Type B pancreatic cell (in vitro differentiated cells): Measurements from ENCODE around the gene MFAP5. TPM values are rescaled to one million over a fixed set of nuclear protein-coding genes. Genes with fewer than 3 reads are reported as not detected.

ENCODE experiments used
- DNase-seq: peaks from one replicate; pipeline ENCODE4 v3.0.0; 2021; ENCODE audit warnings: mixed read lengths; ENCODE audit not compliant: unreplicated experiment; ENCODE audit errors: extremely low spot score
- H3K27ac Mint-ChIP-seq: 2 replicates; pipeline ENCODE4 v1.8.0; 2021; ENCODE audit warnings: mild to moderate bottlenecking, mixed read lengths
- H3K27me3 Mint-ChIP-seq: 2 replicates; pipeline ENCODE4 v1.8.0; 2021; ENCODE audit warnings: mixed read lengths
- H3K36me3 Mint-ChIP-seq: 2 replicates; pipeline ENCODE4 v1.8.0; 2021; ENCODE audit warnings: mixed read lengths
- H3K4me1 Mint-ChIP-seq: one replicate; pipeline ENCODE4 v1.8.0; 2021; ENCODE audit warnings: mixed read lengths; ENCODE audit not compliant: unreplicated experiment
- H3K4me3 Mint-ChIP-seq: 2 replicates; pipeline ENCODE4 v1.8.0; 2021; ENCODE audit warnings: mild to moderate bottlenecking, mixed read lengths
- H3K9me3 Mint-ChIP-seq: 2 replicates; pipeline ENCODE4 v1.8.0; 2021; ENCODE audit warnings: mixed read lengths
- CTCF ChIP-seq: fragments of 200-600 bp; sonication (generic); conservative IDR thresholded peaks from 2 replicates; pipeline ENCODE4 v1.5.0; 2021; ENCODE audit warnings: antibody characterized with exemption, mild to moderate bottlenecking
- total RNA-seq: library from RNA; stranded (reverse); gene quantifications from 2 replicates; pipeline ENCODE4 v1.2.1, GENCODE V29; 2021; ENCODE audit warnings: low replicate concordance

The MFAP5 gene
- total RNA-seq, 1 donor from 2014 or later: 1.4 TPM

DNA sequence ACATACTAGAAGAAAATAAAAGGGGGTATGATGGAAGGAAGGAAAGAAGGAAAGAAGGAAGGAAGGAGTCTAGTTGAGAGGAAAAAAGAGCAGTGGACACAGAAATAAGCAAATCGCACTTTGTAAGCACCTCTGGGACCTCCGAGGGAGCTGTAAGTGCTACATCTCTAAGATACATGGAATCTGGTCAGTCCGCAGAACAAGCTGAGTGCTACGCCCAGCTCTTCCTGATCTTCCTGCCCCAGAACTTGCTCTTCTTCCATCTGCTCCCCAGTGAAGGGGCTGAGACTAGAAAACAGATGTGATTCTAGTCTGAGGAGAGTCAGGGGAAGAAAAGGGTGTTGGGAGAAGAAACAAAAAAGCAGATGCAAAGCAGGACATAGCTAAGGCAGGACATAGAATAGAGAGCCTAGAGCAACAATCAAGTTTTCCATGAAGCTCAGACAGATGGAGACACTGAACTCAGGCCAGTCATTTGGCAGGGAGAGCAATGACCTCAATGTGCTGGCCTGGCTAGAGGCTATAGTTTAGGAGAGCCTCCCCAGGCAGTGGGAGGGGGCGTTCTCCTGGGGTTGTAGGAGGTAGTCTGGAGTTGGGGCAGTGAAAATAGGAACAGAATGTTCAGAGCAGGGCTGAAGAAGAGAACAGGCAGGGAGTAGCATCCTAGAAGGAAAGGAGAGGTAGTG is 1.7 kb upstream of the MFAP5 start:
- H3K4me3 Mint-ChIP-seq: no peak overlapping the region
- no peak for TF ChIP-seq CTCF
- DNase-seq: no peak
- H3K36me3 Mint-ChIP-seq: peaks cover 4% of the 10 kb centered on the region
- H3K4me1 Mint-ChIP-seq: no peaks in the 10 kb centered on the region
- H3K27me3 Mint-ChIP-seq: no peaks in the 10 kb centered on the region
- peaks cover 4% of the 10 kb centered on the region for H3K9me3 Mint-ChIP-seq
- peak overlapping the region; percentile 22 for H3K27ac Mint-ChIP-seq

- no peak for TF ChIP-seq CTCF
- Mint-ChIP-seq H3K4me3 (no peak overlapping the region), H3K27me3 (no peaks in the 10 kb centered on the region), H3K9me3 (peaks cover 4% of the 10 kb centered on the region), H3K27ac (no peak overlapping the region), H3K36me3 (peaks cover 3% of the 10 kb centered on the region), H3K4me1 (no peaks in the 10 kb centered on the region)
- no peak for DNase-seq
Measured at GRCh38 chr12:8661751-8662150, 875 bp downstream of the MFAP5 start.

DNA sequence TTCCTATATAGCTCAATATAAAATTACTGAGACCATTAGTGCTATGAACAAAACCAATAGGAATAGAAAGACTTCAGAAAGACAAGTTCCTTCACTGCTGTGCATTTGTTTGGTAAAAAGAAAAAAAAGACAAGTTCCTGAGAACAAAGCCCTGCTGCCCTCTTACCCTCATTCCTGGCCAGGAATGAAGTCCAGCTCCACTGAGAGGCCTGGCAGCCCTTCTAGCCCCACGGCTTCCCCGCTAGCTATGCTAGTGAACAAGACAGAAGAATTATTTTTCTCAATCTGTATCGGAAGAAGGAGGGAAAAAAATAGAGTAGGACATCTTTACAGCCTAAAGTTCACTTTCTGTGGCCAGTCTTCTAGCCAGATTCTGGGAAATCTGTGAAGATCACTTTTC is 1.6 kb downstream of the MFAP5 start:
- no peak for DNase-seq
- no peaks in the 10 kb centered on the region for H3K27me3 Mint-ChIP-seq
- H3K9me3 Mint-ChIP-seq: peaks cover 4% of the 10 kb centered on the region
- no peak overlapping the region for H3K4me3 Mint-ChIP-seq
- peaks cover 3% of the 10 kb centered on the region for H3K36me3 Mint-ChIP-seq
- no peak overlapping the region for H3K27ac Mint-ChIP-seq
- TF ChIP-seq CTCF: no peak
- no peaks in the 10 kb centered on the region for H3K4me1 Mint-ChIP-seq

DNA sequence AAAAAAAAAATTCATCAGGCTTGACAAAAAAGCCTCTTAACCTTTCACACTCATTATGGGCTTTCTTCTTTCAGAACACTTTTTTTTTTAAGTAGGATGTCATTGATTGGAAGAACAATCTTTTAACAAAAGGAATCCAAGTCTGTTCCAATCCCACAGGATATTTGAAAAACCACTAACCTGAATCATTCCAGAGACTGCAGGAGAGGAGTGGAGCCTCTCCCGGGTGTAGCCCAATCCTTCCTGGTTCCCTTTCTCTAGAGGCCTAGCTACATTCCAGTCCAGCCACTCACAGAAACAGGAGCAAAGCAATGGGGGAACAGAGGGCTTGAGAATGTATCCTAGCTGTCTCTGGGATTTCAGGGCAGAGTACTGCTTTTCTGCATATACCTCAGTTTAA is 4.3 kb downstream of the MFAP5 start:
- H3K4me1 Mint-ChIP-seq: no peaks in the 10 kb centered on the region
- no peak for TF ChIP-seq CTCF
- H3K27me3 Mint-ChIP-seq: no peaks in the 10 kb centered on the region
- no peak for DNase-seq
- peak overlapping the region; percentile 69 for H3K27ac Mint-ChIP-seq
- H3K4me3 Mint-ChIP-seq: no peak overlapping the region
- H3K36me3 Mint-ChIP-seq: no peaks in the 10 kb centered on the region
- no peaks in the 10 kb centered on the region for H3K9me3 Mint-ChIP-seq

DNA sequence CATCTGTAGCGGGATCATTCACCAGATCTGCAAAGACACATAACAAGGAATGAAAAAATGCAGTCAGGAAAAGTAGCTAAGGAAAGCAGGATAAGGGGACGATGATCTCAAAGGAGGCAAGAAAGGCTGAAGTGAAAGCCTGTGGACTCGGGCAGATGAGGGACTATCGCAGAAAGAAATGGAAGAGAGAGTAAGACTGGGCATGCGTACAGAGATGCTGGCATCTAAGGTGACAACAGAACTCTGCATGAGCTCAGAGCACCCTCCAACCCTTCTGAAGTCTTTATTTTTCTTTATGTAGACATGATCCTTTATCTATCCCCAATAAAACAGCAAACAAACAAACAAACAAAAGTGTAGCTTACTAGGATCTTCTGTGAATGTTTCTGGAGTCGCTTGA is 7.2 kb downstream of the MFAP5 start:
- Mint-ChIP-seq H3K4me3 (no peak overlapping the region), H3K27ac (no peak overlapping the region), H3K9me3 (no peaks in the 10 kb centered on the region), H3K36me3 (no peaks in the 10 kb centered on the region), H3K4me1 (no peaks in the 10 kb centered on the region), H3K27me3 (no peaks in the 10 kb centered on the region)
- no peak for DNase-seq
- no peak for TF ChIP-seq CTCF
